MM.1S (cell line): ENCODE measurements around the gene PLP1.

Source experiments
- DNase-seq: peaks from one replicate; pipeline ENCODE4 v3.0.0-alpha.2; 2015
- H2AFZ ChIP-seq: fragments of 300-600 bp; sonication (generic); 2 replicates; pipeline ENCODE4 v1.6.0; 2016; ENCODE audit warnings: antibody characterized with exemption, low read length
- H3F3A ChIP-seq: fragments of 300-600 bp; sonication (generic); 2 replicates; pipeline ENCODE4 v1.6.1; 2016; ENCODE audit warnings: mild to moderate bottlenecking, antibody characterized with exemption, low read length, moderate library complexity, mixed read lengths; ENCODE audit not compliant: insufficient read depth
- H3K27ac ChIP-seq: fragments of 300-600 bp; sonication (generic); 2 replicates; pipeline ENCODE4 v1.5.1; 2016; ENCODE audit warnings: mild to moderate bottlenecking, low read length
- H3K27me3 ChIP-seq: fragments of 300-600 bp; sonication (generic); replicated peaks from 2 replicates; pipeline ENCODE4 v1.6.0; 2016; ENCODE audit warnings: low read length; ENCODE audit not compliant: insufficient read depth
- H3K36me3 ChIP-seq: fragments of 300-600 bp; sonication (generic); replicated peaks from 2 replicates; pipeline ENCODE4 v1.6.1; 2016; ENCODE audit warnings: mild to moderate bottlenecking, low read length, mixed read lengths; ENCODE audit not compliant: insufficient read depth
- H3K4me1 ChIP-seq: fragments of 300-600 bp; sonication (generic); 2 replicates; pipeline ENCODE4 v1.6.1; 2016; ENCODE audit warnings: low read length, mixed read lengths
- H3K4me2 ChIP-seq: fragments of 300-600 bp; sonication (generic); 2 replicates; pipeline ENCODE4 v1.6.0; 2016; ENCODE audit warnings: low read depth, low read length
- H3K4me3 ChIP-seq: fragments of 300-600 bp; sonication (generic); 2 replicates; pipeline ENCODE4 v1.5.1; 2016; ENCODE audit warnings: low read length, mixed read lengths
- H3K79me2 ChIP-seq: fragments of 300-600 bp; sonication (generic); 2 replicates; pipeline ENCODE4 v1.6.1; 2016; ENCODE audit warnings: mixed run types, low read length, mixed read lengths
- H3K9ac ChIP-seq: fragments of 300-600 bp; sonication (generic); 2 replicates; pipeline ENCODE4 v1.6.1; 2016; ENCODE audit warnings: low read length, mixed read lengths
- H3K9me2 ChIP-seq: fragments of 300-600 bp; sonication (generic); replicated peaks from 2 replicates; pipeline ENCODE4 v1.6.1; 2016; ENCODE audit warnings: mild to moderate bottlenecking, low read length, mixed read lengths; ENCODE audit not compliant: insufficient read depth
- H3K9me3 ChIP-seq: fragments of 300-600 bp; sonication (generic); replicated peaks from 2 replicates; pipeline ENCODE4 v1.6.1; 2016; ENCODE audit warnings: mild to moderate bottlenecking, low read length, mixed read lengths; ENCODE audit not compliant: insufficient read depth
- H4K20me1 ChIP-seq: fragments of 300-600 bp; sonication (generic); 2 replicates; pipeline ENCODE4 v1.6.1; 2016; ENCODE audit warnings: mild to moderate bottlenecking, low read length, moderate library complexity, mixed read lengths; ENCODE audit not compliant: insufficient read depth
- EZH2 ChIP-seq: fragments of 300-600 bp; sonication (generic); optimal IDR thresholded peaks from 2 replicates; pipeline ENCODE3; 2017; ENCODE audit warnings: low read depth, mild to moderate bottlenecking, antibody characterized with exemption, low read length, mixed read lengths
- EZH2phosphoT487 ChIP-seq: fragments of 300-600 bp; sonication (generic); IDR thresholded peaks from 2 replicates; pipeline ENCODE4 v1.6.1; 2018; ENCODE audit warnings: antibody characterized with exemption, low read length
- TF ChIP-seq, protein P1 (sequence below): fragments of 300-600 bp; sonication (generic); IDR thresholded peaks from 2 replicates; pipeline ENCODE4 v1.5.1; 2016; ENCODE audit warnings: antibody characterized with exemption, low read length, mixed read lengths

The PLP1 gene

DNA sequence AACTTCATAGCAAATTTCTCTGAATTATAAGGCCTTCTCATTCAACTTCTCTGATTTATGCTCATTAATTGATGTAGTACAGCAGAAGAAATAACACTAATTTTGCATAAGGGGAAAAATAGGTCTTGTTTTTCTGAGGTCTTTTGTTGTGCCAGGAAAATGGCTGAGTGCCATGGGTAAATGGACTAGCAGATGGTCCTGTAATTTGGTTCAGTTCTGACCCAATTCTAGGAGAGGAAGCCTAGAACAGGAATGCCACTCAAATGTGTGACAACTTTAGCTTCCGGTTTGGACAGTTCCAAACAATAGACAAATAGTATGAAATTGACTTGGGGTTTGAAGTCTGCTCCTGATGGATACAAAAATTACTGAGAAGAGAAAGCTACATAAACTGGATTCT, 49.2 kb downstream of the PLP1 start:
- Histone ChIP-seq H3K9me2 (no peaks in the 10 kb centered on the region), H3K4me2 (no peak overlapping the region), H4K20me1 (no peaks in the 10 kb centered on the region), H3K36me3 (no peaks in the 10 kb centered on the region), H3K9ac (no peak overlapping the region), H3F3A (no peaks in the 10 kb centered on the region), H3K9me3 (no peaks in the 10 kb centered on the region), H3K4me1 (no peaks in the 10 kb centered on the region), H3K4me3 (no peak overlapping the region), H3K79me2 (no peaks in the 10 kb centered on the region), H3K27ac (no peak overlapping the region), H3K27me3 (no peaks in the 10 kb centered on the region), H2AFZ (no peak overlapping the region)
- TF ChIP-seq EZH2 (no peak), EZH2phosphoT487 (no peak)
- TF ChIP-seq, protein P1, sequence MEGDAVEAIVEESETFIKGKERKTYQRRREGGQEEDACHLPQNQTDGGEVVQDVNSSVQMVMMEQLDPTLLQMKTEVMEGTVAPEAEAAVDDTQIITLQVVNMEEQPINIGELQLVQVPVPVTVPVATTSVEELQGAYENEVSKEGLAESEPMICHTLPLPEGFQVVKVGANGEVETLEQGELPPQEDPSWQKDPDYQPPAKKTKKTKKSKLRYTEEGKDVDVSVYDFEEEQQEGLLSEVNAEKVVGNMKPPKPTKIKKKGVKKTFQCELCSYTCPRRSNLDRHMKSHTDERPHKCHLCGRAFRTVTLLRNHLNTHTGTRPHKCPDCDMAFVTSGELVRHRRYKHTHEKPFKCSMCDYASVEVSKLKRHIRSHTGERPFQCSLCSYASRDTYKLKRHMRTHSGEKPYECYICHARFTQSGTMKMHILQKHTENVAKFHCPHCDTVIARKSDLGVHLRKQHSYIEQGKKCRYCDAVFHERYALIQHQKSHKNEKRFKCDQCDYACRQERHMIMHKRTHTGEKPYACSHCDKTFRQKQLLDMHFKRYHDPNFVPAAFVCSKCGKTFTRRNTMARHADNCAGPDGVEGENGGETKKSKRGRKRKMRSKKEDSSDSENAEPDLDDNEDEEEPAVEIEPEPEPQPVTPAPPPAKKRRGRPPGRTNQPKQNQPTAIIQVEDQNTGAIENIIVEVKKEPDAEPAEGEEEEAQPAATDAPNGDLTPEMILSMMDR = no peak
- DNase-seq = no peak

DNA sequence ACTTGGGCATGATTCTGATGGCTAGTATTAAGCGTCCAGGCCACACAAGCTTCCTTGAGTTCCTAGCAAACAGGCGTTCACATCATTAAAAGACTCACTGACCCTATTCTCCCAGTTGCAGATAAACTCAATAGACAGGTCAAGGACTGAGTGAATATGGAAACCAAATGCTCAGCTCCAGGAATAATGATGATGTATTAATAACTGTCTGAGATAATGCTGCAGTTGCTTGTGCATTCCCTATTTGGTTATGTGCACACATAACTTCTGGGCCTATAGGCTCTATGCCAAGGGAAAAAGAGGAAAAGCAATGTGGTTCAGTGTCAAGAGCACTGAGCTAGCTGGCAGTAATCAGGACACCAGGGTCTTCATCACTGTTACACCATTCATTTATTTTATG, 51.9 kb downstream of the PLP1 start:
- no peak for DNase-seq
- no peaks in the 10 kb centered on the region for H3K79me2 ChIP-seq
- H3K36me3 ChIP-seq = no peaks in the 10 kb centered on the region
- H3K27me3 ChIP-seq = no peaks in the 10 kb centered on the region
- no peak overlapping the region for H3K4me2 ChIP-seq
- H3K27ac ChIP-seq = no peak overlapping the region
- H3K9ac ChIP-seq = no peak overlapping the region
- H4K20me1 ChIP-seq = no peaks in the 10 kb centered on the region
- TF ChIP-seq EZH2 = no peak
- TF ChIP-seq, protein P1 = no peak
- H2AFZ ChIP-seq = no peak overlapping the region
- no peaks in the 10 kb centered on the region for H3K4me1 ChIP-seq
- no peaks in the 10 kb centered on the region for H3K9me3 ChIP-seq
- no peak overlapping the region for H3K4me3 ChIP-seq
- H3F3A ChIP-seq = no peaks in the 10 kb centered on the region
- H3K9me2 ChIP-seq = no peaks in the 10 kb centered on the region

DNA sequence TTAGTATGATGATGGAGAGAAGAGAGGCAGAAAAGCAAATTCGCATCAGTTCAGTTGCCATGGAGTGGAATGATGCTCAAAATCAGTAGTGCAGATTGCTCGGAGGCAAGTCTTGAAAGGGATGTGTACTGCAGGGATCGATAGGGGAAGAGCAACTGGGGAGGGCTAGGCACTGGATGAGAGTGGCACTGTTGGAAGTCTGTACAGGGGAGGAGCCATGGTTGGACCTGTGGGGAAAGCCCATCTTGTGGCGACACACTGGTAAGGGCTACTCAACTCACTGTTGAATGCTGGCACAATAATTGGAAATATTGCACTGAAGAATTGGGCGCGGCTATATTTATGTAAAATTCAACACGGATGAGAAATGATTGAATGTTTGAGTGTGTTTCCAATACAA, 54.2 kb downstream of the PLP1 start:
- H3K4me3 ChIP-seq = no peak overlapping the region
- H2AFZ ChIP-seq = no peak overlapping the region
- no peaks in the 10 kb centered on the region for H3K27me3 ChIP-seq
- H3F3A ChIP-seq = no peaks in the 10 kb centered on the region
- no peak overlapping the region for H3K27ac ChIP-seq
- DNase-seq = no peak
- no peak overlapping the region for H3K9ac ChIP-seq
- no peaks in the 10 kb centered on the region for H3K9me3 ChIP-seq
- H3K9me2 ChIP-seq = no peaks in the 10 kb centered on the region
- H3K36me3 ChIP-seq = no peaks in the 10 kb centered on the region
- H4K20me1 ChIP-seq = no peaks in the 10 kb centered on the region
- no peaks in the 10 kb centered on the region for H3K79me2 ChIP-seq
- no peaks in the 10 kb centered on the region for H3K4me1 ChIP-seq
- peak overlapping the region; percentile 65; the same call in 1 of the 2 replicates for H3K4me2 ChIP-seq
- TF ChIP-seq EZH2phosphoT487 (no peak), EZH2 (no peak)
- TF ChIP-seq, protein P1 = no peak
